ENCODE measurements around the gene FAM8A1. TPM values are rescaled to one million over a fixed set of nuclear protein-coding genes. Genes with fewer than 3 reads are reported as not detected.

The FAM8A1 gene
- total and polyA plus RNA-seq, 2 of the 13 experiments (the other 11 are each of a cell fraction or from before 2014, with no cell fraction given) = 30.5 to 34.3 TPM

DNA sequence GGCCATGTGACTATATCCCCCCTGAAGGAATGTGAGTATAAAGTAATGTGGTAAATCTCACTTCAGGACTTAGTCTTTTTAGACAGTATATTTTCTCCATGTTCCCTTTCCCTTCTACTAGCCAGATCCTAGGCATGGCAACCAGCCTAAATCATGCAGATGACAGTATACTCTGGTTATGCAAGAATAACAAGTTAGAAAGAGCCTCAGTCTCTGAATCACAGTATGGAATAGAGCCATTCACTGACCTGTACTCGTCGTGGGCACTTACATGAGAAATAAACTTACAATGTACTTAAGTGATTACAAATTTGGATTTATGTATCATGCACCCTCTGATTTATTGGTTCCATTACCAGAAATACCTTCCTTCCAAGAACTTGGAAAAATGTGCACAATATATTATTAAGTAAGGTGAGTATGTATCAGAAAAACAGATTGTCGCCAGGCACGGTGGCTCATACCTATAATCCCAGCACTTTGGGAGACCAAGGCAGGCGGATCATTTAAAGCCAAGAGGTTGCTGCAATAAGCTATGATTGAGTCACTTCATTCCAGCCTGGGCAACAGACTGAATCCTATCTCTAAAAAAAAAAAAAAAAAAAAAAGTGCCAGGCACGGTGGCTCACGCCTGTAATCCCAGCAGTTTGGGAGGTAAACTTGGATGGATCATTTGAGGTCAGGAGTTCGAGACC lies 25.1 kb upstream of the FAM8A1 start:
- Histone ChIP-seq H3K9ac (ENCODE audit: insufficient read depth, low read depth, low read length) (no peak overlapping the region), H3K79me2 (ENCODE audit: insufficient read depth, low read length) (no peaks in the 10 kb centered on the region), H3K4me3 (replicated peaks in 1 of 3; ENCODE audit: insufficient read depth in 1 of 3, low read depth in 2 of 3, low read length in 3 of 3) (no peak overlapping the region), H2AFZ (ENCODE audit: low read length) (no peak overlapping the region), H3K36me3 (replicated peaks in 1 of 2; ENCODE audit: control insufficient read depth in 1 of 2, insufficient read depth in 2 of 2, low read length in 2 of 2) (no peaks in the 10 kb centered on the region), H3K27ac (ENCODE audit: extremely low read length, insufficient read depth, low read length) (no peak overlapping the region), H4K20me1 (ENCODE audit: insufficient read depth, low read length) (no peaks in the 10 kb centered on the region), H3K4me2 (ENCODE audit: low read depth, low read length) (no peak overlapping the region), H3K9me3 (ENCODE audit: low read length) (peaks cover 13% of the 10 kb centered on the region), H3K27me3 (ENCODE audit: control insufficient read depth in 1 of 2, insufficient read depth in 2 of 2, low read length in 2 of 2) (no peaks in the 10 kb centered on the region; a peak in 1 of 5 replicates), H3K4me1 (ENCODE audit: insufficient read depth, low read length) (peaks cover 8% of the 10 kb centered on the region)
- intact Hi-C loops (cut with micrococcal nuclease; ENCODE audit: unreplicated experiment) (no loop called here), in situ Hi-C loops (cut with HindIII; ENCODE audit: extremely low pct_ligation_motif_present, low pct_unique_long_range_greater_than_20kb) (no loop called here)
- DNase-seq (ENCODE audit: low spot score) (no peak), FAIRE-seq (no peak), ATAC-seq (no peak)
- 40% methylated on average over 8 of the region's 8 CpGs for WGBS (ENCODE audit: low lambda C conversion rate)
- POLR2A ChIA-PET = interaction anchor here (0.6 kb wide), 1 partner anchor 49 kb away, joined by 3 read pairs; no protein-coding TSS in a partner anchor
- no TSS peak for BruUV-seq (replicated peaks)
- CTCF ChIA-PET (ENCODE audit: low intra/inter-chr PET ratio, low total read pairs) = no interaction called here
- TF ChIP-seq, protein P1, sequence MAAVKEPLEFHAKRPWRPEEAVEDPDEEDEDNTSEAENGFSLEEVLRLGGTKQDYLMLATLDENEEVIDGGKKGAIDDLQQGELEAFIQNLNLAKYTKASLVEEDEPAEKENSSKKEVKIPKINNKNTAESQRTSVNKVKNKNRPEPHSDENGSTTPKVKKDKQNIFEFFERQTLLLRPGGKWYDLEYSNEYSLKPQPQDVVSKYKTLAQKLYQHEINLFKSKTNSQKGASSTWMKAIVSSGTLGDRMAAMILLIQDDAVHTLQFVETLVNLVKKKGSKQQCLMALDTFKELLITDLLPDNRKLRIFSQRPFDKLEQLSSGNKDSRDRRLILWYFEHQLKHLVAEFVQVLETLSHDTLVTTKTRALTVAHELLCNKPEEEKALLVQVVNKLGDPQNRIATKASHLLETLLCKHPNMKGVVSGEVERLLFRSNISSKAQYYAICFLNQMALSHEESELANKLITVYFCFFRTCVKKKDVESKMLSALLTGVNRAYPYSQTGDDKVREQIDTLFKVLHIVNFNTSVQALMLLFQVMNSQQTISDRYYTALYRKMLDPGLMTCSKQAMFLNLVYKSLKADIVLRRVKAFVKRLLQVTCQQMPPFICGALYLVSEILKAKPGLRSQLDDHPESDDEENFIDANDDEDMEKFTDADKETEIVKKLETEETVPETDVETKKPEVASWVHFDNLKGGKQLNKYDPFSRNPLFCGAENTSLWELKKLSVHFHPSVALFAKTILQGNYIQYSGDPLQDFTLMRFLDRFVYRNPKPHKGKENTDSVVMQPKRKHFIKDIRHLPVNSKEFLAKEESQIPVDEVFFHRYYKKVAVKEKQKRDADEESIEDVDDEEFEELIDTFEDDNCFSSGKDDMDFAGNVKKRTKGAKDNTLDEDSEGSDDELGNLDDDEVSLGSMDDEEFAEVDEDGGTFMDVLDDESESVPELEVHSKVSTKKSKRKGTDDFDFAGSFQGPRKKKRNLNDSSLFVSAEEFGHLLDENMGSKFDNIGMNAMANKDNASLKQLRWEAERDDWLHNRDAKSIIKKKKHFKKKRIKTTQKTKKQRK (IDR thresholded peaks at IDR 0.05; ENCODE audit: low read length) = no peak
- TF ChIP-seq ZNF329 (CRISPR knock-in tag; IDR thresholded peaks at IDR 0.05; ENCODE audit: low read depth) = no peak
- TF ChIP-seq TOPORS (CRISPR knock-in tag; IDR thresholded peaks at IDR 0.05) = no peak
- TF ChIP-seq ZBTB49 (CRISPR knock-in tag; IDR thresholded peaks at IDR 0.05; ENCODE audit: borderline replicate concordance) = no peak
- TF ChIP-seq ZNF33B (CRISPR knock-in tag; IDR thresholded peaks at IDR 0.05) = no peak
- TF ChIP-seq KDM2A (CRISPR knock-in tag; IDR thresholded peaks at IDR 0.05; ENCODE audit: borderline replicate concordance, low read depth) = no peak
- TF ChIP-seq, protein P2, sequence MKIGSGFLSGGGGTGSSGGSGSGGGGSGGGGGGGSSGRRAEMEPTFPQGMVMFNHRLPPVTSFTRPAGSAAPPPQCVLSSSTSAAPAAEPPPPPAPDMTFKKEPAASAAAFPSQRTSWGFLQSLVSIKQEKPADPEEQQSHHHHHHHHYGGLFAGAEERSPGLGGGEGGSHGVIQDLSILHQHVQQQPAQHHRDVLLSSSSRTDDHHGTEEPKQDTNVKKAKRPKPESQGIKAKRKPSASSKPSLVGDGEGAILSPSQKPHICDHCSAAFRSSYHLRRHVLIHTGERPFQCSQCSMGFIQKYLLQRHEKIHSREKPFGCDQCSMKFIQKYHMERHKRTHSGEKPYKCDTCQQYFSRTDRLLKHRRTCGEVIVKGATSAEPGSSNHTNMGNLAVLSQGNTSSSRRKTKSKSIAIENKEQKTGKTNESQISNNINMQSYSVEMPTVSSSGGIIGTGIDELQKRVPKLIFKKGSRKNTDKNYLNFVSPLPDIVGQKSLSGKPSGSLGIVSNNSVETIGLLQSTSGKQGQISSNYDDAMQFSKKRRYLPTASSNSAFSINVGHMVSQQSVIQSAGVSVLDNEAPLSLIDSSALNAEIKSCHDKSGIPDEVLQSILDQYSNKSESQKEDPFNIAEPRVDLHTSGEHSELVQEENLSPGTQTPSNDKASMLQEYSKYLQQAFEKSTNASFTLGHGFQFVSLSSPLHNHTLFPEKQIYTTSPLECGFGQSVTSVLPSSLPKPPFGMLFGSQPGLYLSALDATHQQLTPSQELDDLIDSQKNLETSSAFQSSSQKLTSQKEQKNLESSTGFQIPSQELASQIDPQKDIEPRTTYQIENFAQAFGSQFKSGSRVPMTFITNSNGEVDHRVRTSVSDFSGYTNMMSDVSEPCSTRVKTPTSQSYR (CRISPR knock-in tag; IDR thresholded peaks at IDR 0.05; ENCODE audit: borderline replicate concordance) = no peak
- no peak for TF ChIP-seq NKX3-1 (CRISPR knock-in tag; IDR thresholded peaks at IDR 0.05)
- no peak for TF ChIP-seq ZSCAN31 (CRISPR knock-in tag; IDR thresholded peaks at IDR 0.05; ENCODE audit: low read depth)
- TF ChIP-seq, protein P3, sequence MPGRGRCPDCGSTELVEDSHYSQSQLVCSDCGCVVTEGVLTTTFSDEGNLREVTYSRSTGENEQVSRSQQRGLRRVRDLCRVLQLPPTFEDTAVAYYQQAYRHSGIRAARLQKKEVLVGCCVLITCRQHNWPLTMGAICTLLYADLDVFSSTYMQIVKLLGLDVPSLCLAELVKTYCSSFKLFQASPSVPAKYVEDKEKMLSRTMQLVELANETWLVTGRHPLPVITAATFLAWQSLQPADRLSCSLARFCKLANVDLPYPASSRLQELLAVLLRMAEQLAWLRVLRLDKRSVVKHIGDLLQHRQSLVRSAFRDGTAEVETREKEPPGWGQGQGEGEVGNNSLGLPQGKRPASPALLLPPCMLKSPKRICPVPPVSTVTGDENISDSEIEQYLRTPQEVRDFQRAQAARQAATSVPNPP (CRISPR knock-in tag; IDR thresholded peaks at IDR 0.05) = no peak
- no peak for TF ChIP-seq ZNF282 (IDR thresholded peaks at IDR 0.05; ENCODE audit: partially characterized antibody)
- no peak for TF ChIP-seq ZNF432 (CRISPR knock-in tag; IDR thresholded peaks at IDR 0.05; ENCODE audit: borderline replicate concordance)
- TF ChIP-seq ONECUT2 (CRISPR knock-in tag; IDR thresholded peaks at IDR 0.05) = no peak
- TF ChIP-seq ELF3 (CRISPR knock-in tag; IDR thresholded peaks at IDR 0.05) = no peak
- TF ChIP-seq GFI1 (CRISPR knock-in tag; IDR thresholded peaks at IDR 0.05; ENCODE audit: borderline replicate concordance) = no peak
